GM12864 (cell line): ENCODE data around the gene HS6ST2.

ENCODE experiments used
- DNase-seq: peaks from one replicate; pipeline ENCODE4 v3.0.0-alpha.2; 2011; ENCODE audit warnings: low read depth
- H3K4me3 ChIP-seq: 2 replicates; pipeline ENCODE4 v1.5.1; 2011; ENCODE audit warnings: mild to moderate bottlenecking, low read depth, low read length, control low read depth
- CTCF ChIP-seq: IDR thresholded peaks from 2 replicates; pipeline ENCODE4 v1.5.1; 2011; ENCODE audit warnings: low read depth, mild to moderate bottlenecking, moderate library complexity, low read length, control low read depth, inconsistent platforms; ENCODE audit errors: missing control alignments

The HS6ST2 gene

GRCh38 chrX:132692526-132692925 is 265.9 kb downstream of the HS6ST2 start:
- TF ChIP-seq CTCF: no peak

GRCh38 chrX:132692066-132692465 is 266.4 kb downstream of the HS6ST2 start:
- no peak for TF ChIP-seq CTCF
- DNase-seq: no peak

More at GRCh38 chrX:132692526-132692925, 265.9 kb downstream of the HS6ST2 start:
- DNase-seq: no peak
- no peak overlapping the region for H3K4me3 ChIP-seq

GRCh38 chrX:132689612-132690563 is 268.5 kb downstream of the HS6ST2 start:
- no peak overlapping the region for H3K4me3 ChIP-seq
- no peak for TF ChIP-seq CTCF
- no peak for DNase-seq

More at GRCh38 chrX:132692066-132692465, 266.4 kb downstream of the HS6ST2 start:
- H3K4me3 ChIP-seq: no peak overlapping the region

- no peak for DNase-seq
- no peak overlapping the region for H3K4me3 ChIP-seq
- no peak for TF ChIP-seq CTCF
These were observed 273.2 kb downstream of the HS6ST2 start for GRCh38 chrX:132685276-132685675.

- no peak overlapping the region for H3K4me3 ChIP-seq
- no peak for TF ChIP-seq CTCF
- DNase-seq: no peak
These were observed 281.2 kb downstream of the HS6ST2 start for GRCh38 chrX:132677233-132677716.

GRCh38 chrX:132676561-132677186 is 281.8 kb downstream of the HS6ST2 start:
- H3K4me3 ChIP-seq: no peak overlapping the region
- no peak for DNase-seq
- no peak for TF ChIP-seq CTCF
